Liver (tissue), 9 donors: ENCODE results near the gene PRSS57. TPM values are rescaled to one million over a fixed set of nuclear protein-coding genes. Genes with fewer than 3 reads are reported as not detected.

Experiments
- DNase-seq: peaks from one replicate; pipeline ENCODE4 v3.0.0-alpha.2; 2017; ENCODE audit warnings: low spot score
- H3K27ac ChIP-seq, 2 donors: one replicate each; pipeline ENCODE4 v1.7.0; 2013; ENCODE audit warnings: inconsistent platforms in 2 of 2, low read length in 2 of 2, control low read depth in 1 of 2, low read depth in 1 of 2, mild to moderate bottlenecking in 1 of 2
- H3K27me3 ChIP-seq, 4 donors: one replicate each; pipeline versions ENCODE4 v1.6.1 to v1.7.0; 2013; ENCODE audit warnings: low read length in 3 of 4, inconsistent platforms in 1 of 4, mild to moderate bottlenecking in 1 of 4, moderate library complexity in 1 of 4; ENCODE audit not compliant: control insufficient read depth in 4 of 4, insufficient read depth in 4 of 4
- H3K36me3 ChIP-seq, 4 donors: one replicate each; pipeline versions ENCODE4 v1.6.1 to v1.7.0; 2013; ENCODE audit warnings: low read length in 3 of 4, mild to moderate bottlenecking in 3 of 4, low read depth in 1 of 4, moderate library complexity in 1 of 4; ENCODE audit not compliant: control insufficient read depth in 4 of 4, insufficient read depth in 3 of 4
- H3K4me1 ChIP-seq, 4 donors: one replicate each; pipeline versions ENCODE4 v1.6.1 to v1.7.0; 2013; ENCODE audit warnings: low read length in 3 of 4, mild to moderate bottlenecking in 3 of 4, moderate library complexity in 1 of 4; ENCODE audit not compliant: control insufficient read depth in 4 of 4, insufficient read depth in 4 of 4
- H3K4me3 ChIP-seq, 3 donors: one replicate each; pipeline versions ENCODE4 v1.6.1 to v1.7.0; 2013; ENCODE audit warnings: low read length in 3 of 3, control low read depth in 1 of 3, low read depth in 1 of 3, mild to moderate bottlenecking in 1 of 3
- H3K9ac ChIP-seq, 2 donors: one replicate each; pipeline ENCODE4 v1.7.0; 2013; ENCODE audit warnings: low read length in 2 of 2, mild to moderate bottlenecking in 2 of 2, moderate library complexity in 2 of 2, control low read depth in 1 of 2, low read depth in 1 of 2
- H3K9me3 ChIP-seq, 4 donors: one replicate each; pipeline versions ENCODE4 v1.6.1 to v1.7.0; 2013; ENCODE audit warnings: low read length in 3 of 4; ENCODE audit not compliant: control insufficient read depth in 4 of 4
- ATF3 ChIP-seq: IDR thresholded peaks from 2 replicates; pipeline ENCODE4 v1.6.1; 2016; ENCODE audit warnings: antibody characterized with exemption
- CTCF ChIP-seq: fragments of 150-350 bp; IDR thresholded peaks from 2 replicates; pipeline ENCODE4 v1.5.1; 2017; ENCODE audit warnings: improper control_type of control experiment, low read depth, low read length; ENCODE audit not compliant: missing input control
- EGR1 ChIP-seq, 2 donors: IDR thresholded peaks; 2 replicates each; pipeline ENCODE4 v1.6.1; 2016 to 2018; ENCODE audit warnings: antibody characterized with exemption in 2 of 2, low read depth in 2 of 2
- FOXA1 ChIP-seq: IDR thresholded peaks from 2 replicates; pipeline ENCODE4 v1.6.1; 2016; ENCODE audit warnings: antibody characterized with exemption
- FOXA2 ChIP-seq: IDR thresholded peaks from 2 replicates; pipeline ENCODE4 v1.6.1; 2016; ENCODE audit warnings: antibody characterized with exemption
- GABPA ChIP-seq, 2 donors: IDR thresholded peaks in 1 of 2; conservative IDR thresholded peaks in 1 of 2; 2 replicates each; pipeline ENCODE4 v1.6.1; 2016; ENCODE audit warnings: antibody characterized with exemption in 2 of 2, mild to moderate bottlenecking in 1 of 2, moderate library complexity in 1 of 2
- HNF4A ChIP-seq, 2 donors: conservative IDR thresholded peaks; 2 replicates each; pipeline ENCODE4 v1.6.1; 2016; ENCODE audit warnings: antibody characterized with exemption in 2 of 2, mild to moderate bottlenecking in 2 of 2
- HNF4G ChIP-seq: IDR thresholded peaks from 2 replicates; pipeline ENCODE4 v1.6.1; 2016; ENCODE audit warnings: antibody characterized with exemption
- JUND ChIP-seq, 2 donors: IDR thresholded peaks; 2 replicates each; pipeline ENCODE4 v1.6.1; 2016; ENCODE audit warnings: antibody characterized with exemption in 2 of 2
- MAX ChIP-seq: IDR thresholded peaks from 2 replicates; pipeline ENCODE4 v1.6.1; 2016; ENCODE audit warnings: antibody characterized with exemption
- RAD21 ChIP-seq, 2 donors: IDR thresholded peaks; 2 replicates each; pipeline ENCODE4 v1.6.1; 2016; ENCODE audit warnings: antibody characterized with exemption in 2 of 2, mild to moderate bottlenecking in 2 of 2
- REST ChIP-seq: IDR thresholded peaks from 2 replicates; pipeline ENCODE4 v1.6.1; 2016; ENCODE audit warnings: antibody characterized with exemption, mild to moderate bottlenecking
- RXRA ChIP-seq, 2 donors: IDR thresholded peaks; 2 replicates each; pipeline ENCODE4 v1.6.1; 2017 to 2018; ENCODE audit warnings: antibody characterized with exemption in 2 of 2, mild to moderate bottlenecking in 1 of 2
- SP1 ChIP-seq: IDR thresholded peaks from 2 replicates; pipeline ENCODE4 v1.6.1; 2018; ENCODE audit warnings: antibody characterized with exemption, mild to moderate bottlenecking
- TAF1 ChIP-seq: conservative IDR thresholded peaks from 2 replicates; pipeline ENCODE4 v1.6.1; 2016; ENCODE audit warnings: antibody characterized with exemption, mild to moderate bottlenecking
- YY1 ChIP-seq: IDR thresholded peaks from 2 replicates; pipeline ENCODE4 v1.6.1; 2016; ENCODE audit warnings: antibody characterized with exemption, mild to moderate bottlenecking
- ZBTB33 ChIP-seq: IDR thresholded peaks from 2 replicates; pipeline ENCODE4 v1.6.1; 2016; ENCODE audit warnings: antibody characterized with exemption
- WGBS: extraction: QIAGEN DNeasy Blood & Tissue Kit; methylation state at CpG from one replicate; pipeline ENCODE4 v1.1.7; 2013; 5-methylcytosine and 5-hydroxymethylcytosine counted together
- polyA plus RNA-seq, 2 donors: library from polyadenylated mRNA; stranded (reverse) in 1 of 2; unstranded in 1 of 2; fragments of 200-250 nt in 1 of 2; fragments of >200 nt in 1 of 2; fragmentation: Nextera tagmentation in 1 of 2; extraction: Ambion mirVana in 1 of 2; gene quantifications; one replicate each; pipeline versions ENCODE4 v1.2.1 to v1.2.3, GENCODE V29; 2013 to 2015
- total RNA-seq, 2 donors: library from RNA; depleted of rRNA; stranded (reverse); fragments of >200 nt; gene quantifications; one replicate each; pipeline ENCODE4 v1.2.3, GENCODE V29; 2014
- donor health status: healthy.
- donor health status: healthy.
- donor health status: healthy.
- donor health status: healthy.
- donor health status: healthy.

PRSS57 gene
- total and polyA plus RNA-seq, 4 donors: 0.10 to 12.1 TPM; not detected in 2

GRCh38 chr19:661427-662196 is 33.6 kb downstream of the PRSS57 start:
- Histone ChIP-seq H3K36me3 (no peaks in the 10 kb centered on the region), H3K9ac (peak overlapping the region; percentile 68 to 98), H3K27me3 (no peaks in the 10 kb centered on the region), H3K27ac (peak overlapping the region; percentile 89 to 96), H3K4me1 (peaks cover 28 to 69% (median 53%) of the 10 kb centered on the region in 4 donors), H3K9me3 (no peaks in the 10 kb centered on the region), H3K4me3 (peak overlapping the region; percentile 80 to 95 (median 92))
- DNase-seq: no peak
- no peak for TF ChIP-seq FOXA2
- no peak for TF ChIP-seq HNF4G
- no peak for TF ChIP-seq GABPA (IDR thresholded peaks at IDR 0.05 in 1 of 2, conservative IDR thresholded peaks at IDR 0.05 in 1 of 2)
- no peak for TF ChIP-seq HNF4A (conservative IDR thresholded peaks at IDR 0.05)
- TF ChIP-seq TAF1: no peak
- TF ChIP-seq EGR1 (IDR thresholded peaks at IDR 0.05; ENCODE audit: low read depth in 2 of 2): no peak
- TF ChIP-seq YY1: no peak
- no peak for TF ChIP-seq ATF3
- TF ChIP-seq JUND (IDR thresholded peaks at IDR 0.05): no peak
- no peak for TF ChIP-seq CTCF
- no peak for TF ChIP-seq FOXA1
- TF ChIP-seq RAD21 (IDR thresholded peaks at IDR 0.05): no peak
- TF ChIP-seq RXRA (IDR thresholded peaks at IDR 0.05): no peak
- TF ChIP-seq REST: no peak
- TF ChIP-seq ZBTB33: no peak
- no peak for TF ChIP-seq MAX
- TF ChIP-seq SP1: no peak
- 3% methylated on average over 31 of the region's 31 CpGs for WGBS
